IPS DF 6.9 (cell line): Measurements from ENCODE around the gene MYO9B.
"Not testable (repeated sequence)": the region's sequence is repeated elsewhere in the genome, so short reads cannot be mapped to it uniquely, and the experiment has no call there.

Experiments used
- DNase-seq: peaks from one replicate; pipeline ENCODE4 v3.0.0-alpha.2; 2013; ENCODE audit warnings: low read depth, low spot score
- H3K27ac ChIP-seq: one replicate; pipeline ENCODE4 v1.5.1; 2013; ENCODE audit warnings: low read length, control low read depth
- H3K27me3 ChIP-seq: 2 replicates; pipeline ENCODE4 v1.6.1; 2013; ENCODE audit warnings: mild to moderate bottlenecking, low read length; ENCODE audit not compliant: control insufficient read depth, insufficient read depth
- H3K36me3 ChIP-seq: 2 replicates; pipeline ENCODE4 v1.6.1; 2013; ENCODE audit warnings: low read length; ENCODE audit not compliant: control insufficient read depth, insufficient read depth
- H3K4me1 ChIP-seq: 2 replicates; pipeline ENCODE4 v1.6.1; 2013; ENCODE audit warnings: low read length; ENCODE audit not compliant: control insufficient read depth, insufficient read depth
- H3K4me3 ChIP-seq: 2 replicates; pipeline ENCODE4 v1.5.1; 2013; ENCODE audit warnings: mild to moderate bottlenecking, low read length
- H3K9me3 ChIP-seq: 2 replicates; pipeline ENCODE4 v1.6.1; 2013; ENCODE audit warnings: low read length, inconsistent platforms; ENCODE audit not compliant: control insufficient read depth, insufficient read depth
- WGBS: extraction: QIAGEN DNeasy Blood & Tissue Kit; methylation state at CpG from one replicate; pipeline ENCODE4 v1.1.7; 2013; ENCODE audit warnings: mixed read lengths, missing lambda C conversion rate; ENCODE audit not compliant: insufficient read length, insufficient coverage; 5-methylcytosine and 5-hydroxymethylcytosine counted together

Gene MYO9B

GRCh38 chr19:17138937-17139598 lies 63.5 kb downstream of the MYO9B start:
- WGBS, result no CpG with 5 or more reads among the region's 10 CpGs
- Histone ChIP-seq H3K27me3 (no peaks in the 10 kb centered on the region), H3K4me3 (no peak overlapping the region), H3K36me3 (no peaks in the 10 kb centered on the region), H3K4me1 (peaks cover 2% of the 10 kb centered on the region), H3K27ac (no peak overlapping the region), H3K9me3 (no peaks in the 10 kb centered on the region)
- no peak for DNase-seq

GRCh38 chr19:17144771-17145170 lies 69.2 kb downstream of the MYO9B start:
- H3K4me1 ChIP-seq, H3K9me3 ChIP-seq, DNase-seq, H3K36me3 ChIP-seq, H3K27me3 ChIP-seq, H3K4me3 ChIP-seq, H3K27ac ChIP-seq: not testable (repeated sequence)
- no CpG with 5 or more reads among the region's 13 CpGs for WGBS

- Histone ChIP-seq H3K27me3 (no peaks in the 10 kb centered on the region), H3K27ac (no peak overlapping the region), H3K4me3 (no peak overlapping the region), H3K9me3 (no peaks in the 10 kb centered on the region), H3K4me1 (no peaks in the 10 kb centered on the region), H3K36me3 (no peaks in the 10 kb centered on the region)
- 100% methylated on average over 1 of the region's 7 CpGs for WGBS
- no peak for DNase-seq
Measured at GRCh38 chr19:17145546-17146497, 70.2 kb downstream of the MYO9B start.

- WGBS, result no CpG with 5 or more reads among the region's 5 CpGs
- Histone ChIP-seq H3K4me1 (no peaks in the 10 kb centered on the region), H3K27ac (no peak overlapping the region), H3K4me3 (no peak overlapping the region), H3K27me3 (no peaks in the 10 kb centered on the region), H3K36me3 (peaks cover 4% of the 10 kb centered on the region; the same call in 1 of the 2 replicates), H3K9me3 (no peaks in the 10 kb centered on the region)
- no peak for DNase-seq
Measured at GRCh38 chr19:17148130-17148529, 72.6 kb downstream of the MYO9B start.

GRCh38 chr19:17149393-17150135 lies 74.0 kb downstream of the MYO9B start:
- H3K4me3 ChIP-seq, result no peak overlapping the region
- H3K36me3 ChIP-seq, result peaks cover 11% of the 10 kb centered on the region
- H3K9me3 ChIP-seq, result no peaks in the 10 kb centered on the region
- H3K27ac ChIP-seq, result no peak overlapping the region
- H3K4me1 ChIP-seq, result no peaks in the 10 kb centered on the region
- DNase-seq, result no peak
- no CpG with 5 or more reads among the region's 13 CpGs for WGBS
- no peaks in the 10 kb centered on the region for H3K27me3 ChIP-seq

- H3K27ac ChIP-seq, result no peak overlapping the region
- DNase-seq, result no peak
- peaks cover 19% of the 10 kb centered on the region for H3K36me3 ChIP-seq
- no CpG with 5 or more reads among the region's 10 CpGs for WGBS
- no peak overlapping the region for H3K4me3 ChIP-seq
- H3K9me3 ChIP-seq, result no peaks in the 10 kb centered on the region
- no peaks in the 10 kb centered on the region for H3K27me3 ChIP-seq
- no peaks in the 10 kb centered on the region for H3K4me1 ChIP-seq
Measured at GRCh38 chr19:17153996-17154395, 78.4 kb downstream of the MYO9B start.

GRCh38 chr19:17155251-17155650 lies 79.7 kb downstream of the MYO9B start:
- Histone ChIP-seq H3K4me1 (peaks cover 5% of the 10 kb centered on the region; the same call in 1 of the 2 replicates), H3K4me3 (no peak overlapping the region), H3K9me3 (no peaks in the 10 kb centered on the region), H3K36me3 (peaks cover 19% of the 10 kb centered on the region), H3K27ac (no peak overlapping the region), H3K27me3 (no peaks in the 10 kb centered on the region)
- no peak for DNase-seq
- WGBS, result no CpG with 5 or more reads among the region's 7 CpGs

GRCh38 chr19:17156296-17156946 lies 80.8 kb downstream of the MYO9B start:
- Histone ChIP-seq H3K4me1 (peaks cover 5% of the 10 kb centered on the region; the same call in 1 of the 2 replicates), H3K9me3 (no peaks in the 10 kb centered on the region)

GRCh38 chr19:17156947-17157302 lies 81.3 kb downstream of the MYO9B start:
- Histone ChIP-seq H3K9me3 (no peaks in the 10 kb centered on the region), H3K27me3 (no peaks in the 10 kb centered on the region), H3K4me3 (no peak overlapping the region), H3K27ac (no peak overlapping the region), H3K4me1 (peaks cover 5% of the 10 kb centered on the region; the same call in 1 of the 2 replicates), H3K36me3 (peaks cover 19% of the 10 kb centered on the region)
- DNase-seq, result no peak
- no CpG with 5 or more reads among the region's 12 CpGs for WGBS

More at GRCh38 chr19:17156296-17156946, 80.8 kb downstream of the MYO9B start:
- H3K36me3 ChIP-seq, result peaks cover 19% of the 10 kb centered on the region
- no peak overlapping the region for H3K4me3 ChIP-seq
- WGBS, result no CpG with 5 or more reads among the region's 11 CpGs
- H3K27ac ChIP-seq, result no peak overlapping the region
- H3K27me3 ChIP-seq, result no peaks in the 10 kb centered on the region
- DNase-seq, result no peak

GRCh38 chr19:17158584-17158983 lies 83.0 kb downstream of the MYO9B start:
- no peak for DNase-seq
- peaks cover 5% of the 10 kb centered on the region; the same call in 1 of the 2 replicates for H3K4me1 ChIP-seq
- no peak overlapping the region for H3K4me3 ChIP-seq
- H3K27me3 ChIP-seq, result no peaks in the 10 kb centered on the region
- H3K36me3 ChIP-seq, result peaks cover 22% of the 10 kb centered on the region
- WGBS, result no CpG with 5 or more reads among the region's 15 CpGs
- no peaks in the 10 kb centered on the region for H3K9me3 ChIP-seq
- H3K27ac ChIP-seq, result no peak overlapping the region
